ENCODE results near the gene SURF2. TPM values are rescaled to one million over a fixed set of nuclear protein-coding genes. Genes with fewer than 3 reads are reported as not detected.
A peak's percentile ranks its signal among the peaks of the same experiment; 100 is the strongest.

SURF2 gene
- total and polyA plus RNA-seq, 2 experiments from 2014 or later: 39.9 to 104 TPM

GRCh38 chr9:133344979-133345378, 11.4 kb upstream of the SURF2 start (continued):
- no peak for TF ChIP-seq REST (IDR thresholded peaks at IDR 0.05; ENCODE audit: unreplicated experiment)

GRCh38 chr9:133345596-133345995, 10.8 kb upstream of the SURF2 start:
- ATAC-seq (no peak), DNase-seq (ENCODE audit: low spot score) (no peak)
- H3K4me3 ChIP-seq: no peak overlapping the region
- peaks cover 43% of the 10 kb centered on the region for H4K20me1 ChIP-seq (replicated peaks; ENCODE audit: insufficient read depth)
- H3K9me2 ChIP-seq (ENCODE audit: insufficient read depth): no peaks in the 10 kb centered on the region
- Mint-ChIP-seq H3K36me3 (ENCODE audit: low read depth) (peaks cover 87% of the 10 kb centered on the region), H3K27ac (no peak overlapping the region), H3K27me3 (ENCODE audit: insufficient read depth, low read depth, poor library complexity) (peaks cover 25% of the 10 kb centered on the region), H3K9me3 (no peaks in the 10 kb centered on the region; the same call in 1 of the 3 replicates), H3K4me1 (peaks cover 27% of the 10 kb centered on the region), H3K4me3 (no peak overlapping the region; the same call in 2 of the 3 replicates)
- peaks cover 43% of the 10 kb centered on the region for H3K79me2 ChIP-seq (replicated peaks; ENCODE audit: insufficient read depth)
- no peak overlapping the region for H3K27ac ChIP-seq (ENCODE audit: low read depth)
- H3F3A ChIP-seq (replicated peaks; ENCODE audit: low read depth): peaks cover 37% of the 10 kb centered on the region
- no peak overlapping the region for H3K4me2 ChIP-seq
- H3K4me1 ChIP-seq (ENCODE audit: insufficient read depth): peaks cover 14% of the 10 kb centered on the region
- H3K27me3 ChIP-seq (ENCODE audit: insufficient read depth): no peaks in the 10 kb centered on the region
- H2AFZ ChIP-seq: no peak overlapping the region
- no peak for TF ChIP-seq ZNF114 (CRISPR knock-in tag; IDR thresholded peaks at IDR 0.05)
- H3K36me3 ChIP-seq (ENCODE audit: insufficient read depth): peaks cover 30% of the 10 kb centered on the region

GRCh38 chr9:133346021-133346785, 10.1 kb upstream of the SURF2 start:
- Histone ChIP-seq H4K20me1 (replicated peaks; ENCODE audit: insufficient read depth) (peaks cover 47% of the 10 kb centered on the region), H3K4me1 (ENCODE audit: insufficient read depth) (peaks cover 16% of the 10 kb centered on the region), H3K4me3 (peak overlapping the region; percentile 98), H3K79me2 (replicated peaks; ENCODE audit: insufficient read depth) (peaks cover 43% of the 10 kb centered on the region), H3K9me2 (ENCODE audit: insufficient read depth) (no peaks in the 10 kb centered on the region), H2AFZ (no peak overlapping the region), H3F3A (replicated peaks; ENCODE audit: low read depth) (peaks cover 41% of the 10 kb centered on the region), H3K4me2 (peak overlapping the region; percentile 97), H3K27ac (ENCODE audit: low read depth) (no peak overlapping the region), H3K36me3 (ENCODE audit: insufficient read depth) (peaks cover 34% of the 10 kb centered on the region), H3K27me3 (ENCODE audit: insufficient read depth) (no peaks in the 10 kb centered on the region)
- Mint-ChIP-seq H3K9me3 (no peaks in the 10 kb centered on the region; the same call in 1 of the 3 replicates), H3K4me3 (peak overlapping the region; percentile 94), H3K27ac (no peak overlapping the region), H3K4me1 (peaks cover 27% of the 10 kb centered on the region), H3K27me3 (ENCODE audit: insufficient read depth, low read depth, poor library complexity) (peaks cover 25% of the 10 kb centered on the region), H3K36me3 (ENCODE audit: low read depth) (peaks cover 87% of the 10 kb centered on the region)
- no peak for ATAC-seq
- DNase-seq (ENCODE audit: low spot score): no peak
- no peak for TF ChIP-seq ETS1 (IDR thresholded peaks at IDR 0.05)
- TF ChIP-seq NANOG (IDR thresholded peaks at IDR 0.05; ENCODE audit: borderline replicate concordance): no peak
- no peak for TF ChIP-seq REST (IDR thresholded peaks at IDR 0.05; ENCODE audit: unreplicated experiment)
- no peak for TF ChIP-seq EZH2 (IDR thresholded peaks at IDR 0.05; ENCODE audit: low read depth, unreplicated experiment)
- no peak for TF ChIP-seq EZH2phosphoT487 (IDR thresholded peaks at IDR 0.05; ENCODE audit: unreplicated experiment)
- TF ChIP-seq CTCF (conservative IDR thresholded peaks at IDR 0.05; ENCODE audit: low read depth in 2 of 2): no peak
- TF ChIP-seq POLR2AphosphoS5 (IDR thresholded peaks at IDR 0.05; ENCODE audit: low read depth): no peak
- no peak for TF ChIP-seq ZNF114 (CRISPR knock-in tag; IDR thresholded peaks at IDR 0.05)
- TF ChIP-seq ZNF331 (CRISPR knock-in tag; IDR thresholded peaks at IDR 0.05; ENCODE audit: low read depth): no peak
- no peak for TF ChIP-seq STAT1 (IDR thresholded peaks at IDR 0.05; ENCODE audit: unreplicated experiment)
